ENCODE results near the gene FAM89B. TPM values are rescaled to one million over a fixed set of nuclear protein-coding genes. Genes with fewer than 3 reads are reported as not detected.
A peak's percentile ranks its signal among the peaks of the same experiment; 100 is the strongest.

The FAM89B gene
- total and polyA plus RNA-seq, 2 donors (not counting 1 experiment from before 2014, with no cell fraction given): 30.4 to 50.2 TPM

DNA sequence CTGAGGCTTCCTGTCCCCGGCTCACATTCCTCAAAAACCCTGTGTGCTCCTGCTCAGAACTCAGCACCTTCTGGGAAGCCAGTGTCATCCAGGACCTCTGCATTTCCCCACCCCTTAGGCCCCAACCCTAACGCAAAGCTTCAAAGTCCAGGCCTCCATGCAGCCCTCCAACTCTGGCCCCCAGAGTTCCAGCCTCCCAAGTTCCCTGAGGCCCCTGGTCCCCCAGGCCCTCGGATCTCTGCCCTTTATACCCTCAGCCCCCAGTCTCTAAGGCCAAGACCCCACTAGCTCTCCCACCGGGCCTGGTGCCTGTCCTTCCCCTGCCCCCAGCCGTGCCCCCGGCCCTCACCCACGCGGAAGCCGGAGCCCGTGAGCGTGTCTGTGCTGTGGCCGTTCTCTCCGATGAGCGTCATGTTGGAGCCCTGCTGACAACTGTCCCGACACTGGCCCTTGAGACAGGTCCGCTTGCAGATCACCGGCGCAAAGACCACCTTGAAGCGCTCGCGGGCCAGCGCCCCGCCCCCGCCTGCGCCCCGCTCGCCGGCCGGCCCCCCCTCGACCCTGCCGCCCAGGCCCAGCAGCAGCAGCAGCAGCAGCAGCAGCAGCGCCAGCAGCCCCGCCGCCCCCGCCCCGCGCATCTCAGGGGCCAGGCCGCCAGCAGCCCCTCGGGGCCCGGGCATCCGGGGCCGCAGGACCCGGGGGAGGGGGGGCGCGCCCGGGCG lies 14.9 kb upstream of the FAM89B start:
- DNase-seq (no peak), ATAC-seq (ENCODE audit: low read depth) (peak; percentile 28)
- intact Hi-C loops (cut with micrococcal nuclease): loop anchor here (1.0 kb wide), 1 partner anchor 13 kb away; the partner anchor contains the start of gene ZNRD2
- peak overlapping the region; percentile 68 for H3K27ac Mint-ChIP-seq
- Histone ChIP-seq H3K36me3 (replicated peaks in 1 of 2; ENCODE audit: control extremely low read depth in 1 of 2, control insufficient read depth in 1 of 2, extremely low read depth in 1 of 2, insufficient read depth in 2 of 2, low read length in 1 of 2) (no peaks in the 10 kb centered on the region), H3K9ac (ENCODE audit: low read length) (peak overlapping the region; percentile 64), H3K27ac (ENCODE audit: low read length in 2 of 2) (peak overlapping the region; percentile 27), H2AFZ (ENCODE audit: insufficient read depth, low read depth, low read length, poor library complexity, severe bottlenecking) (peak overlapping the region; percentile 80), H3K4me3 (ENCODE audit: control extremely low read depth in 1 of 5, extremely low read depth in 1 of 5, insufficient read depth in 1 of 5, low read depth in 2 of 5, low read length in 4 of 5) (peak overlapping the region in 4 of 5 experiments; percentile 10 to 62 (median 58)), H3K9me3 (ENCODE audit: control extremely low read depth in 1 of 3, control insufficient read depth in 2 of 3, insufficient read depth in 1 of 3, low read length in 2 of 3) (no peaks in the 10 kb centered on the region), H3K4me1 (ENCODE audit: control insufficient read depth in 2 of 2, insufficient read depth in 2 of 2, low read length in 2 of 2) (peaks cover 17 to 40% of the 10 kb centered on the region in 2 donors), H3K4me2 (replicated peaks; ENCODE audit: low read depth, low read length, poor library complexity, severe bottlenecking) (peak overlapping the region; percentile 99), H3K27me3 (replicated peaks in 1 of 4; ENCODE audit: control extremely low read depth in 1 of 4, control insufficient read depth in 3 of 4, insufficient read depth in 4 of 4, low read length in 3 of 4) (no peaks in the 10 kb centered on the region), H3K79me2 (ENCODE audit: control insufficient read depth, insufficient read depth, low read length) (peaks cover 38% of the 10 kb centered on the region), H4K20me1 (ENCODE audit: control insufficient read depth, insufficient read depth, low read length, poor library complexity, severe bottlenecking) (no peaks in the 10 kb centered on the region)
- POLR2A ChIA-PET: interaction anchor here (0.7 to 1.1 kb wide), 3 partner anchors 11 to 701 kb away, joined by 4 to 10 read pairs (median 5); no protein-coding TSS in a partner anchor
- TF ChIP-seq EZH2 (IDR thresholded peaks at IDR 0.05; ENCODE audit: borderline replicate concordance, insufficient read depth, low read depth, low read length, poor library complexity, severe bottlenecking) (no peak), CTCF (IDR thresholded peaks at IDR 0.05) (no peak)
- CTCF ChIA-PET: interaction anchor here (1.2 to 1.8 kb wide), 3 partner anchors 11 to 17 kb away, joined by 3 to 9 read pairs (median 3); partner anchors contain the start of gene ZNRD2
- 7% methylated on average over 47 of the region's 47 CpGs for WGBS (ENCODE audit: insufficient coverage)
- H3K4me3 Mint-ChIP-seq: peak overlapping the region; percentile 81
- peaks cover 35% of the 10 kb centered on the region for H3K4me1 Mint-ChIP-seq
- peaks cover 3% of the 10 kb centered on the region for H3K27me3 Mint-ChIP-seq
- H3K9me3 Mint-ChIP-seq (ENCODE audit: insufficient read depth): no peaks in the 10 kb centered on the region
